ENCODE data around the gene GLIS1. TPM values are rescaled to one million over a fixed set of nuclear protein-coding genes. Genes with fewer than 3 reads are reported as not detected.

Gene GLIS1
- total and polyA plus RNA-seq, 7 donors, result 0.03 to 0.40 (median 0.15) TPM

- intact Hi-C loops (cut with DNase I), result no loop called here
- TF ChIP-seq CTCF (IDR thresholded peaks at IDR 0.05), result no peak
These were observed 191.7 kb downstream of the GLIS1 start for GRCh38 chr1:53547231-53547790.

GRCh38 chr1:53546409-53547155 lies 192.4 kb downstream of the GLIS1 start:
- Histone ChIP-seq H3K27ac (peak overlapping the region; percentile 72), H3K4me1 (peaks cover 13% of the 10 kb centered on the region), H3K27me3 (ENCODE audit: insufficient read depth in 3 of 3, low read length in 2 of 3) (no peaks in the 10 kb centered on the region), H3K36me3 (ENCODE audit: insufficient read depth in 1 of 2, low read depth in 1 of 2) (no peaks in the 10 kb centered on the region), H3K9me3 (no peaks in the 10 kb centered on the region), H3K4me3 (no peak overlapping the region)
- DNase-seq (peak in 1 of 2 donors; percentile 4), ATAC-seq (no peak)
- 53 to 62% (median 54%) methylated on average over 13 of the region's 13 CpGs for WGBS, 3 donors
- no peak for TF ChIP-seq CTCF (IDR thresholded peaks at IDR 0.05)
- intact Hi-C loops (cut with DNase I), result no loop called here

More at GRCh38 chr1:53547231-53547790, 191.7 kb downstream of the GLIS1 start:
- Histone ChIP-seq H3K9me3 (no peaks in the 10 kb centered on the region), H3K4me3 (no peak overlapping the region), H3K27me3 (ENCODE audit: insufficient read depth in 3 of 3, low read length in 2 of 3) (no peaks in the 10 kb centered on the region), H3K27ac (no peak overlapping the region), H3K4me1 (peaks cover 8% of the 10 kb centered on the region), H3K36me3 (ENCODE audit: insufficient read depth in 1 of 2, low read depth in 1 of 2) (no peaks in the 10 kb centered on the region)
- ATAC-seq (no peak), DNase-seq (peak in 1 of 2 donors; percentile 3)
- 67 to 82% (median 79%) methylated on average over 10 of the region's 10 CpGs for WGBS, 3 donors

- ATAC-seq (peak; percentile 73 to 96 (median 91)), DNase-seq (peak; percentile 46 to 82)
- no peaks in the 10 kb centered on the region for H3K27me3 ChIP-seq (ENCODE audit: insufficient read depth in 3 of 3, low read length in 2 of 3)
- 17 to 24% (median 22%) methylated on average over 17 of the region's 17 CpGs for WGBS, 3 donors
- H3K4me3 ChIP-seq, result no peak overlapping the region
- intact Hi-C loops (cut with DNase I), result no loop called here
- no peak for TF ChIP-seq CTCF (IDR thresholded peaks at IDR 0.05)
- no peaks in the 10 kb centered on the region for H3K9me3 ChIP-seq
- H3K4me1 ChIP-seq, result peaks cover 15% of the 10 kb centered on the region
- peak overlapping the region; percentile 72 for H3K27ac ChIP-seq
- H3K36me3 ChIP-seq (ENCODE audit: insufficient read depth in 1 of 2, low read depth in 1 of 2), result no peaks in the 10 kb centered on the region
These were observed 193.1 kb downstream of the GLIS1 start for GRCh38 chr1:53545663-53546408.

- no peaks in the 10 kb centered on the region for H3K9me3 ChIP-seq
- H3K27ac ChIP-seq, result no peak overlapping the region
- no peak for TF ChIP-seq CTCF (IDR thresholded peaks at IDR 0.05)
- H3K4me1 ChIP-seq, result peaks cover 15% of the 10 kb centered on the region
- 83 to 91% (median 85%) methylated on average over 6 of the region's 6 CpGs for WGBS, 3 donors
- H3K27me3 ChIP-seq (ENCODE audit: insufficient read depth in 3 of 3, low read length in 2 of 3), result no peaks in the 10 kb centered on the region
- H3K36me3 ChIP-seq (ENCODE audit: insufficient read depth in 1 of 2, low read depth in 1 of 2), result no peaks in the 10 kb centered on the region
- no peak for ATAC-seq
- H3K4me3 ChIP-seq, result no peak overlapping the region
- peak in 1 of 2 donors; percentile 19 for DNase-seq
- intact Hi-C loops (cut with DNase I), result no loop called here
These were observed 194.0 kb downstream of the GLIS1 start for GRCh38 chr1:53544728-53545515.
